Hepatocyte (in vitro differentiated cells): Measurements from ENCODE around the gene IGF2BP1. TPM values are rescaled to one million over a fixed set of nuclear protein-coding genes. Genes with fewer than 3 reads are reported as not detected.

Experiments used
- DNase-seq: peaks from one replicate; pipeline ENCODE4 v3.0.0-alpha.2; 2016; ENCODE audit warnings: low spot score
- H2AFZ ChIP-seq: fragments of 200-600 bp; sonication (generic); 2 replicates; pipeline ENCODE4 v1.6.0; 2016; ENCODE audit warnings: antibody characterized with exemption, mild to moderate bottlenecking
- H3K27ac ChIP-seq: fragments of 200-600 bp; sonication (generic); 2 replicates; pipeline ENCODE4 v1.5.1; 2016; ENCODE audit warnings: mild to moderate bottlenecking
- H3K27me3 ChIP-seq: fragments of 200-600 bp; sonication (generic); 2 replicates; pipeline ENCODE4 v1.6.1; 2016
- H3K36me3 ChIP-seq: fragments of 200-600 bp; sonication (generic); replicated peaks from 2 replicates; pipeline ENCODE4 v1.5.1; 2016; ENCODE audit warnings: low read depth; ENCODE audit not compliant: insufficient read depth
- H3K4me1 ChIP-seq: fragments of 200-600 bp; sonication (generic); 2 replicates; pipeline ENCODE4 v1.5.1; 2016; ENCODE audit warnings: mild to moderate bottlenecking, moderate library complexity; ENCODE audit not compliant: insufficient read depth
- H3K4me2 ChIP-seq: fragments of 200-600 bp; sonication (generic); 2 replicates; pipeline ENCODE4 v1.6.0; 2016
- H3K4me3 ChIP-seq: fragments of 200-600 bp; sonication (generic); 2 replicates; pipeline ENCODE4 v1.5.1; 2016; ENCODE audit warnings: mild to moderate bottlenecking
- H3K79me2 ChIP-seq: fragments of 200-600 bp; sonication (generic); 2 replicates; pipeline ENCODE4 v1.6.0; 2017; ENCODE audit warnings: mild to moderate bottlenecking
- H3K9me2 ChIP-seq: fragments of 200-600 bp; sonication (generic); replicated peaks from 2 replicates; pipeline ENCODE4 v1.6.0; 2017; ENCODE audit warnings: mild to moderate bottlenecking; ENCODE audit not compliant: insufficient read depth
- H3K9me3 ChIP-seq: fragments of 200-600 bp; sonication (generic); 2 replicates; pipeline ENCODE4 v1.5.1; 2016; ENCODE audit warnings: low read depth, mild to moderate bottlenecking
- H4K20me1 ChIP-seq: fragments of 200-600 bp; sonication (generic); 2 replicates; pipeline ENCODE4 v1.6.0; 2016; ENCODE audit warnings: mild to moderate bottlenecking; ENCODE audit not compliant: insufficient read depth, poor library complexity, severe bottlenecking
- EZH2 ChIP-seq: fragments of 200-600 bp; sonication (generic); IDR thresholded peaks from 2 replicates; pipeline ENCODE4 v1.6.1; 2016; ENCODE audit warnings: antibody characterized with exemption, mild to moderate bottlenecking, borderline replicate concordance
- EZH2phosphoT487 ChIP-seq: fragments of 200-600 bp; sonication (generic); IDR thresholded peaks from one replicate; pipeline ENCODE4 v1.6.1; 2018; ENCODE audit warnings: antibody characterized with exemption, mild to moderate bottlenecking, low read depth, moderate library complexity; ENCODE audit not compliant: unreplicated experiment, severe bottlenecking
- WGBS: methylation state at CpG from one replicate; pipeline ENCODE4 v1.1.6; 2016; ENCODE audit warnings: low lambda C conversion rate; ENCODE audit errors: missing lambda C conversion rate; 5-methylcytosine and 5-hydroxymethylcytosine counted together
- polyA plus RNA-seq: library from polyadenylated mRNA; unstranded; fragments of >200 nt; fragmentation: Nextera tagmentation; extraction: Ambion mirVana; gene quantifications from 2 replicates; pipeline ENCODE4 v1.2.1, GENCODE V29; 2016
- total RNA-seq: library from RNA; depleted of rRNA; stranded (reverse); fragments of >200 nt; gene quantifications from 2 replicates; pipeline ENCODE4 v1.2.3, GENCODE V29; 2014
- TF ChIP-seq, protein P1 (sequence below): fragments of 200-600 bp; sonication (generic); IDR thresholded peaks from 2 replicates; pipeline ENCODE4 v1.5.1; 2016; ENCODE audit warnings: antibody characterized with exemption, mild to moderate bottlenecking; ENCODE audit not compliant: poor library complexity

The IGF2BP1 gene
- total and polyA plus RNA-seq, 2 experiments from 2014 or later = 40.7 to 50.0 TPM

DNA sequence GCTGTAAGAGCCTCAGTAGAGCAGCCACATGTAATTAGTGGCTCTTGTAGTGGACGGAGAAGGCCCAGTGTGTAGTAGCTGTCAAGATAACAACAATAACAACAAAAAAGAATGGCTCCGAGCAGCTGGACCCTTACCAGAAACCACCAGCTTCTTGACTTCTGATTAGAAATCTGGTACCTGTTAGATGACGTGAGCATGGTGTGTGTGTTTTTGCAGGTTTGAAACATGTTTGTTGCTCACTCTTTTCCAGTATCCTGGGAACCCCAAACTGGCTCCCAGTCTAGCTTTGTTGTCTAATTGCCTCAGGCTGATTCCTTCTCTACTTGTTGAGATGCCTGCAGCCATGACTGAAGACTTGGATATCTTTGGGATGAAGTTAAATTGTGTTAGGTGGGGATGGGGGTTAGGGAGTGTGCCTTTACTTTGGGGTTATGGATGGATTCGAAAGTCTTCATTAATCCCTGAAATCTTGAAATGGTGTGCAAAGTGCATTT is 21.0 kb downstream of the IGF2BP1 start:
- peaks cover 15% of the 10 kb centered on the region for H4K20me1 ChIP-seq
- no peak for DNase-seq
- no peak for TF ChIP-seq EZH2
- TF ChIP-seq, protein P1, sequence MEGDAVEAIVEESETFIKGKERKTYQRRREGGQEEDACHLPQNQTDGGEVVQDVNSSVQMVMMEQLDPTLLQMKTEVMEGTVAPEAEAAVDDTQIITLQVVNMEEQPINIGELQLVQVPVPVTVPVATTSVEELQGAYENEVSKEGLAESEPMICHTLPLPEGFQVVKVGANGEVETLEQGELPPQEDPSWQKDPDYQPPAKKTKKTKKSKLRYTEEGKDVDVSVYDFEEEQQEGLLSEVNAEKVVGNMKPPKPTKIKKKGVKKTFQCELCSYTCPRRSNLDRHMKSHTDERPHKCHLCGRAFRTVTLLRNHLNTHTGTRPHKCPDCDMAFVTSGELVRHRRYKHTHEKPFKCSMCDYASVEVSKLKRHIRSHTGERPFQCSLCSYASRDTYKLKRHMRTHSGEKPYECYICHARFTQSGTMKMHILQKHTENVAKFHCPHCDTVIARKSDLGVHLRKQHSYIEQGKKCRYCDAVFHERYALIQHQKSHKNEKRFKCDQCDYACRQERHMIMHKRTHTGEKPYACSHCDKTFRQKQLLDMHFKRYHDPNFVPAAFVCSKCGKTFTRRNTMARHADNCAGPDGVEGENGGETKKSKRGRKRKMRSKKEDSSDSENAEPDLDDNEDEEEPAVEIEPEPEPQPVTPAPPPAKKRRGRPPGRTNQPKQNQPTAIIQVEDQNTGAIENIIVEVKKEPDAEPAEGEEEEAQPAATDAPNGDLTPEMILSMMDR = no peak
- TF ChIP-seq EZH2phosphoT487 = no peak
- peaks cover 99% of the 10 kb centered on the region for H3K79me2 ChIP-seq
- no peaks in the 10 kb centered on the region for H3K36me3 ChIP-seq
- H3K27ac ChIP-seq = peak overlapping the region; percentile 68
- H2AFZ ChIP-seq = no peak overlapping the region
- H3K4me3 ChIP-seq = no peak overlapping the region
- H3K9me2 ChIP-seq = no peaks in the 10 kb centered on the region
- peaks cover 91% of the 10 kb centered on the region for H3K4me1 ChIP-seq
- no peak overlapping the region for H3K4me2 ChIP-seq
- H3K9me3 ChIP-seq = no peaks in the 10 kb centered on the region
- 83% methylated on average over 4 of the region's 4 CpGs for WGBS
- H3K27me3 ChIP-seq = no peaks in the 10 kb centered on the region

GRCh38 chr17:49018748-49019147 is 21.6 kb downstream of the IGF2BP1 start:
- Histone ChIP-seq H3K4me1 (peaks cover 90% of the 10 kb centered on the region), H3K9me3 (no peaks in the 10 kb centered on the region), H3K27me3 (no peaks in the 10 kb centered on the region), H4K20me1 (peaks cover 20% of the 10 kb centered on the region), H3K4me3 (no peak overlapping the region), H3K79me2 (peaks cover 99% of the 10 kb centered on the region), H2AFZ (no peak overlapping the region), H3K9me2 (no peaks in the 10 kb centered on the region), H3K36me3 (no peaks in the 10 kb centered on the region), H3K27ac (peak overlapping the region; percentile 68), H3K4me2 (peak overlapping the region; percentile 39)
- TF ChIP-seq EZH2 = no peak
- TF ChIP-seq, protein P1 = no peak
- DNase-seq = no peak
- WGBS = 50% methylated on average over 1 of the region's 1 CpG

- peaks cover 71% of the 10 kb centered on the region for H3K4me1 ChIP-seq
Measured at GRCh38 chr17:49020609-49021008, 23.4 kb downstream of the IGF2BP1 start.

More at GRCh38 chr17:49020609-49021008, 23.4 kb downstream of the IGF2BP1 start:
- no peak overlapping the region for H2AFZ ChIP-seq
- DNase-seq = no peak
- H3K9me3 ChIP-seq = no peaks in the 10 kb centered on the region
- no peaks in the 10 kb centered on the region for H3K27me3 ChIP-seq
- TF ChIP-seq EZH2phosphoT487 = no peak
- no peak for TF ChIP-seq EZH2
- TF ChIP-seq, protein P1 = no peak
- H4K20me1 ChIP-seq = peaks cover 25% of the 10 kb centered on the region
- H3K27ac ChIP-seq = peak overlapping the region; percentile 90
- no peak overlapping the region for H3K4me3 ChIP-seq
- H3K9me2 ChIP-seq = no peaks in the 10 kb centered on the region
- H3K79me2 ChIP-seq = peaks cover 99% of the 10 kb centered on the region
- H3K36me3 ChIP-seq = no peaks in the 10 kb centered on the region
- peak overlapping the region; percentile 65 for H3K4me2 ChIP-seq
- WGBS = 75% methylated on average over 8 of the region's 8 CpGs
